Mesenchymal stem cell (in vitro differentiated cells and primary cell): ENCODE results near the gene TBX1.
A peak's percentile ranks its signal among the peaks of the same experiment; 100 is the strongest.

Experiments used
- DNase-seq: peaks from one replicate; pipeline ENCODE4 v3.0.0-alpha.2; 2013
- H2AFZ ChIP-seq: one replicate; pipeline ENCODE4 v1.6.1; 2013; ENCODE audit warnings: low read depth, mild to moderate bottlenecking, control low read depth, inconsistent platforms, low read length, moderate library complexity
- H2AK5ac ChIP-seq: 2 replicates; pipeline ENCODE4 v1.6.1; 2013; ENCODE audit warnings: low read length, moderate library complexity, mild to moderate bottlenecking, inconsistent platforms; ENCODE audit not compliant: severe bottlenecking
- H2BK120ac ChIP-seq: one replicate; pipeline ENCODE4 v1.6.1; 2013; ENCODE audit warnings: low read depth, mild to moderate bottlenecking, inconsistent platforms, low read length, moderate library complexity
- H2BK12ac ChIP-seq, 2 experiments: one replicate each; pipeline ENCODE4 v1.6.1; 2013; ENCODE audit warnings: inconsistent platforms in 2 of 2, low read length in 2 of 2, mild to moderate bottlenecking in 2 of 2, moderate library complexity in 2 of 2, control low read depth in 1 of 2
- H2BK15ac ChIP-seq: one replicate; pipeline ENCODE4 v1.6.1; 2013; ENCODE audit warnings: mild to moderate bottlenecking, low read depth, inconsistent platforms; ENCODE audit not compliant: poor library complexity, severe bottlenecking
- H2BK5ac ChIP-seq: 2 replicates; pipeline ENCODE4 v1.6.1; 2013; ENCODE audit warnings: low read depth, mild to moderate bottlenecking, low read length, control low read depth, inconsistent platforms; ENCODE audit not compliant: poor library complexity, severe bottlenecking
- H3K14ac ChIP-seq, 2 experiments: one replicate each; pipeline ENCODE4 v1.6.1; 2013; ENCODE audit warnings: inconsistent platforms in 2 of 2, low read length in 2 of 2, control low read depth in 1 of 2, mild to moderate bottlenecking in 1 of 2, moderate library complexity in 1 of 2
- H3K18ac ChIP-seq, 2 experiments: one replicate each; pipeline ENCODE4 v1.6.1; 2013; ENCODE audit warnings: inconsistent platforms in 2 of 2, low read length in 2 of 2, control low read depth in 1 of 2, low read depth in 1 of 2, mild to moderate bottlenecking in 1 of 2
- H3K23ac ChIP-seq, 2 experiments: one replicate each; pipeline ENCODE4 v1.6.1; 2013; ENCODE audit warnings: inconsistent platforms in 2 of 2, low read length in 2 of 2, mild to moderate bottlenecking in 2 of 2, moderate library complexity in 2 of 2, control low read depth in 1 of 2
- H3K27ac ChIP-seq: 2 replicates; pipeline ENCODE4 v1.5.1; 2013; ENCODE audit warnings: mild to moderate bottlenecking, moderate library complexity, low read length, control low read depth, inconsistent platforms; ENCODE audit not compliant: poor library complexity, severe bottlenecking
- H3K27me3 ChIP-seq, 2 experiments: 2 replicates each; pipeline versions ENCODE4 v1.6.1 to v1.7.0; 2013; ENCODE audit warnings: low read length in 2 of 2, mild to moderate bottlenecking in 2 of 2, moderate library complexity in 2 of 2, control low read depth in 1 of 2, inconsistent platforms in 1 of 2; ENCODE audit not compliant: control insufficient read depth in 1 of 2, insufficient read depth in 1 of 2
- H3K36me3 ChIP-seq, 2 experiments: 2 replicates each; pipeline versions ENCODE4 v1.6.1 to v1.7.0; 2013; ENCODE audit warnings: low read length in 2 of 2, control low read depth in 1 of 2, inconsistent platforms in 1 of 2, low read depth in 1 of 2, mild to moderate bottlenecking in 1 of 2; ENCODE audit not compliant: insufficient read depth in 2 of 2, control insufficient read depth in 1 of 2
- H3K4ac ChIP-seq, 2 experiments: one replicate each; pipeline ENCODE4 v1.6.1; 2013; ENCODE audit warnings: inconsistent platforms in 2 of 2, low read length in 2 of 2, mild to moderate bottlenecking in 2 of 2, moderate library complexity in 2 of 2, control low read depth in 1 of 2, low read depth in 1 of 2
- H3K4me1 ChIP-seq: 2 replicates; pipeline ENCODE4 v1.6.1; 2013; ENCODE audit warnings: low read depth, low read length, control low read depth; ENCODE audit not compliant: control insufficient read depth, insufficient read depth
- H3K4me2 ChIP-seq: 2 replicates; pipeline ENCODE4 v1.6.1; 2013; ENCODE audit warnings: low read length, mild to moderate bottlenecking, inconsistent platforms; ENCODE audit not compliant: poor library complexity, severe bottlenecking
- H3K4me3 ChIP-seq, 2 experiments: 2 replicates each; pipeline versions ENCODE4 v1.5.1 to v1.7.0; 2013; ENCODE audit warnings: low read length in 2 of 2, mild to moderate bottlenecking in 2 of 2, control low read depth in 1 of 2, low read depth in 1 of 2; ENCODE audit not compliant: insufficient read depth in 1 of 2
- H3K79me1 ChIP-seq: replicated peaks from 2 replicates; pipeline ENCODE4 v1.6.1; 2013; ENCODE audit warnings: mild to moderate bottlenecking, control low read depth, low read length, inconsistent platforms; ENCODE audit not compliant: poor library complexity, severe bottlenecking
- H3K9ac ChIP-seq: 2 replicates; pipeline ENCODE4 v1.7.0; 2013; ENCODE audit warnings: mild to moderate bottlenecking, low read length, moderate library complexity
- H3K9me3 ChIP-seq: 2 replicates; pipeline ENCODE4 v1.7.0; 2013; ENCODE audit warnings: mild to moderate bottlenecking, low read length; ENCODE audit not compliant: control insufficient read depth
- H4K8ac ChIP-seq: one replicate; pipeline ENCODE4 v1.6.1; 2013; ENCODE audit warnings: inconsistent platforms, mild to moderate bottlenecking, low read length, moderate library complexity
- H4K91ac ChIP-seq: one replicate; pipeline ENCODE4 v1.6.1; 2013; ENCODE audit warnings: mild to moderate bottlenecking, low read length, inconsistent platforms
- WGBS: methylation state at CpG from one replicate; pipeline ENCODE4 v1.1.7; 2013; ENCODE audit warnings: mixed read lengths; 5-methylcytosine and 5-hydroxymethylcytosine counted together

Gene TBX1

DNA sequence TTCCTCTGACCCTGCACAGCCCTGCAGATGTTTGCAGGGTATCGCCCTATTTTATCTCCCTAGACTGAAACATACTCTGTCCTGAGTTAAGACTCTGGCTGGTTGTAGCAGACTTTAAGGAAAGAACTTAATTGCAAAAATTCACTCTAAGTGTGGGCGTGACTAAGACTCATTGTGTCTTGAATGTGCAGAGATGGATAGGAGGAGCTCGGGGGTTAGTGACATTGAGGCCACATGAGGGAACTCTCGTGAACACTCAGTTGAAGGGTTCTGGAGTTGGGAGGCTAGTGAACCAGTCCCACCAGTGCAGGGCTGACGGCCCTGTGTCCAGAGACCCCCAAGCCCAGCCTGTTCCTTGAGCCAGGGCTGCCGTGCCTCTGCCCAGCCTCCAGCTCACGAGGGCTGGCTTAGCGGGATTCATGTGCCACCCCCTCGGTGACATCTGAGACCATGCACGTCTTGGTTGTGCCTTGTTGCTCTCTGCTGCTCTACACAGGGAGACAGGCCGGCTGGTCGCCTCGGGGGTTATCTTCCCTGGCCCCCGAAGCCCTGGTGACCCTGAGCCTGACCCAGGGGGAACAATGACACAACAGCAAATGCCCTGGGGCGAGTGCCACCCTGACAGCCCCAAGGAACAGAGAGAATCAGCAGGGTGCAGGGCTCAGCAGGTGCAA is 11.4 kb upstream of the TBX1 start:
- H4K91ac ChIP-seq = no peak overlapping the region
- 83% methylated on average over 15 of the region's 15 CpGs for WGBS
- H3K9me3 ChIP-seq = no peaks in the 10 kb centered on the region
- H3K36me3 ChIP-seq = no peaks in the 10 kb centered on the region
- H3K14ac ChIP-seq = no peak overlapping the region
- H2AFZ ChIP-seq = no peak overlapping the region
- H3K18ac ChIP-seq = no peak overlapping the region
- H2BK120ac ChIP-seq = no peak overlapping the region
- no peak overlapping the region for H4K8ac ChIP-seq
- peaks cover 34 to 64% of the 10 kb centered on the region in 2 experiments for H3K27me3 ChIP-seq
- H2BK12ac ChIP-seq = no peak overlapping the region
- no peaks in the 10 kb centered on the region for H3K79me1 ChIP-seq
- no peak overlapping the region for H3K27ac ChIP-seq
- no peak overlapping the region for H2AK5ac ChIP-seq
- no peak overlapping the region for H3K23ac ChIP-seq
- no peak overlapping the region for H3K4me2 ChIP-seq
- H3K4me1 ChIP-seq = peaks cover 13% of the 10 kb centered on the region
- H2BK5ac ChIP-seq = no peak overlapping the region
- H3K4ac ChIP-seq = no peak overlapping the region
- no peak for DNase-seq
- H3K9ac ChIP-seq = no peak overlapping the region
- no peak overlapping the region for H2BK15ac ChIP-seq
- no peak overlapping the region for H3K4me3 ChIP-seq

- Histone ChIP-seq H3K4me1 (peaks cover 13% of the 10 kb centered on the region), H3K14ac (no peak overlapping the region), H3K27me3 (peaks cover 42 to 65% of the 10 kb centered on the region in 2 experiments), H2BK120ac (no peak overlapping the region), H2AFZ (no peak overlapping the region), H3K79me1 (no peaks in the 10 kb centered on the region), H3K4ac (no peak overlapping the region), H3K27ac (no peak overlapping the region), H4K91ac (no peak overlapping the region), H3K36me3 (no peaks in the 10 kb centered on the region), H4K8ac (no peak overlapping the region), H2BK12ac (no peak overlapping the region), H3K9me3 (no peaks in the 10 kb centered on the region), H3K18ac (no peak overlapping the region), H3K4me3 (no peak overlapping the region), H3K9ac (no peak overlapping the region), H3K4me2 (no peak overlapping the region), H2AK5ac (no peak overlapping the region), H3K23ac (no peak overlapping the region), H2BK15ac (no peak overlapping the region), H2BK5ac (no peak overlapping the region)
- WGBS = 86% methylated on average over 12 of the region's 12 CpGs
- no peak for DNase-seq
Observed at GRCh38 chr22:19749876-19750275, 10.7 kb upstream of the TBX1 start.

- no peak overlapping the region for H4K8ac ChIP-seq
- H3K9ac ChIP-seq = no peak overlapping the region
- no peak overlapping the region for H2BK15ac ChIP-seq
- H2AFZ ChIP-seq = no peak overlapping the region
- WGBS = 62% methylated on average over 27 of the region's 27 CpGs
- H3K27me3 ChIP-seq = peaks cover 48 to 69% of the 10 kb centered on the region in 2 experiments
- H3K4ac ChIP-seq = no peak overlapping the region
- no peak overlapping the region for H2AK5ac ChIP-seq
- no peaks in the 10 kb centered on the region for H3K79me1 ChIP-seq
- no peak overlapping the region for H3K14ac ChIP-seq
- DNase-seq = peak; percentile 49
- no peak overlapping the region for H3K4me2 ChIP-seq
- no peak overlapping the region for H3K27ac ChIP-seq
- no peak overlapping the region for H3K23ac ChIP-seq
- H3K4me3 ChIP-seq = no peak overlapping the region
- H3K36me3 ChIP-seq = no peaks in the 10 kb centered on the region
- peak overlapping the region in 1 of 2 experiments; percentile 17 for H2BK12ac ChIP-seq
- no peak overlapping the region for H4K91ac ChIP-seq
- H3K18ac ChIP-seq = no peak overlapping the region
- peaks cover 18% of the 10 kb centered on the region for H3K4me1 ChIP-seq
- no peak overlapping the region for H2BK5ac ChIP-seq
- no peak overlapping the region for H2BK120ac ChIP-seq
- H3K9me3 ChIP-seq = no peaks in the 10 kb centered on the region
Observed at GRCh38 chr22:19750507-19751490, 9.8 kb upstream of the TBX1 start.
